NCI-H1417 treated with DMSO at 0.1 percent for 48 hours (cell line): ENCODE measurements around the gene MYPN.
A peak's percentile ranks its signal among the peaks of the same experiment; 100 is the strongest.
"Not testable (repeated sequence)": the region's sequence is repeated elsewhere in the genome, so short reads cannot be mapped to it uniquely, and the experiment has no call there.

Experiments
- DNase-seq: peaks from one replicate; lab custom pipeline; 2025; lab: John Stamatoyannopoulos, UW

Gene MYPN

GRCh38 chr10:68109331-68109730 lies at the start of gene MYPN:
TSS of gene MYPN (plus strand) at chr10:68109488. CDS start at chr10:68121439, 11,951 bp downstream.
- no peak for DNase-seq

- DNase-seq = no peak
Measured at GRCh38 chr10:68067029-68067428, 42.3 kb upstream of the MYPN start.

- DNase-seq = no peak
Measured at GRCh38 chr10:68067508-68067907, 41.8 kb upstream of the MYPN start.

- no peak for DNase-seq
Measured at GRCh38 chr10:68073631-68074030, 35.7 kb upstream of the MYPN start.

GRCh38 chr10:68074031-68074774 lies 35.1 kb upstream of the MYPN start:
- DNase-seq = no peak

- peak; percentile 27 for DNase-seq
Measured at GRCh38 chr10:68074775-68075549, 34.3 kb upstream of the MYPN start, which contains the start of gene HERC4. TSS of gene HERC4 (minus strand) at chr10:68075283. CDS start at chr10:68073108, 2,175 bp downstream.

- DNase-seq = no peak
Measured at GRCh38 chr10:68075550-68076004, 33.7 kb upstream of the MYPN start.

GRCh38 chr10:68076081-68076480 lies 33.2 kb upstream of the MYPN start:
- not testable (repeated sequence) for DNase-seq

GRCh38 chr10:68077026-68077425 lies 32.3 kb upstream of the MYPN start:
- no peak for DNase-seq

GRCh38 chr10:68079434-68079833 lies 29.9 kb upstream of the MYPN start:
- no peak for DNase-seq

GRCh38 chr10:68080853-68081431 lies 28.3 kb upstream of the MYPN start:
- DNase-seq = no peak

GRCh38 chr10:68081916-68082315 lies 27.4 kb upstream of the MYPN start:
- no peak for DNase-seq

GRCh38 chr10:68082872-68083271 lies 26.4 kb upstream of the MYPN start:
- DNase-seq = no peak

GRCh38 chr10:68083953-68084352 lies 25.3 kb upstream of the MYPN start:
- DNase-seq = no peak

- DNase-seq = no peak
Measured at GRCh38 chr10:68084469-68084868, 24.8 kb upstream of the MYPN start.

- DNase-seq = no peak
Measured at GRCh38 chr10:68086011-68086410, 23.3 kb upstream of the MYPN start.

- DNase-seq = no peak
Measured at GRCh38 chr10:68086910-68087684, 22.2 kb upstream of the MYPN start.

- DNase-seq = no peak
Measured at GRCh38 chr10:68087685-68088401, 21.4 kb upstream of the MYPN start.

- DNase-seq = no peak
Measured at GRCh38 chr10:68088740-68089139, 20.5 kb upstream of the MYPN start.

GRCh38 chr10:68090586-68090985 lies 18.7 kb upstream of the MYPN start:
- DNase-seq = no peak

- no peak for DNase-seq
Measured at GRCh38 chr10:68092512-68092911, 16.8 kb upstream of the MYPN start.
